HepG2 (cell line): Measurements from ENCODE around the gene TFAP2C. TPM values are rescaled to one million over a fixed set of nuclear protein-coding genes. Genes with fewer than 3 reads are reported as not detected.

Experiments
- ATAC-seq: fragments of 200-7000 bp; cut with Tn5 transposase; 3 replicates; pipeline ENCODE4 v1.9.1; 2020; ENCODE audit warnings: mild to moderate bottlenecking, moderate library complexity
- BruUV-seq: library from RNA; stranded (reverse); fragments of 400-500 nt; replicated peaks from 2 replicates; lab custom pipeline; 2021; lab: Mats Ljungman, UMichigan
- CTCF ChIA-PET: fragments of 300-600 bp; formaldehyde crosslinking; extraction: SDS; loops from one replicate; lab custom pipeline; 2021; ENCODE audit warnings: low total read pairs, inconsistent platforms, low intra/inter-chr PET ratio; lab: Yijun Ruan, JAX
- POLR2A ChIA-PET: fragments of 350-600 bp; sonication (Branson Sonifier 250); formaldehyde crosslinking; loops from one replicate; lab custom pipeline; 2020; ENCODE audit warnings: antibody characterized with exemption, inconsistent platforms; lab: Yijun Ruan, JAX
- DNase-seq: peaks from one replicate; pipeline ENCODE4 v3.0.0-alpha.2; 2015; ENCODE audit warnings: low spot score
- FAIRE-seq: peaks from 3 replicates; lab custom pipeline; 2011; peaks lifted over from hg19 to GRCh38; lab: Jason Lieb, UNC
- H2AFZ ChIP-seq: one replicate; pipeline ENCODE4 v1.6.1; 2011; ENCODE audit warnings: low read length, inconsistent platforms
- H3K27ac ChIP-seq: fragments of 300-600 bp; 3 replicates; pipeline ENCODE4 v1.8.0; 2011; ENCODE audit warnings: mixed run types, mild to moderate bottlenecking, mixed read lengths, low read length, inconsistent platforms; ENCODE audit not compliant: insufficient read depth; ENCODE audit errors: extremely low read length
- H3K27me3 ChIP-seq, 2 experiments: fragments of 200-600 bp in 1 of 2; 2 replicates in 1 of 2; 3 replicates in 1 of 2; pipeline versions ENCODE4 v1.6.0 to v1.8.0; 2011; ENCODE audit warnings: low read length in 2 of 2, mild to moderate bottlenecking in 2 of 2, moderate library complexity in 2 of 2, inconsistent platforms in 1 of 2; ENCODE audit not compliant: insufficient read depth in 2 of 2, control insufficient read depth in 1 of 2
- H3K36me3 ChIP-seq, 2 experiments: fragments of 200-600 bp in 1 of 2; replicated peaks in 1 of 2; 2 replicates in 1 of 2; 3 replicates in 1 of 2; pipeline versions ENCODE4 v1.5.1 to v1.8.0; 2011; ENCODE audit warnings: low read length in 2 of 2, inconsistent platforms in 1 of 2; ENCODE audit not compliant: insufficient read depth in 2 of 2, control insufficient read depth in 1 of 2
- H3K4me1 ChIP-seq: 2 replicates; pipeline ENCODE4 v1.5.1; 2012; ENCODE audit warnings: low read length, inconsistent platforms; ENCODE audit not compliant: insufficient read depth
- H3K4me2 ChIP-seq: 2 replicates; pipeline ENCODE4 v1.6.0; 2011; ENCODE audit warnings: low read depth, low read length, inconsistent platforms
- H3K4me3 ChIP-seq, 3 experiments: fragments of 200-600 bp in 1 of 3; sonication (generic), shearing (Covaris generic) in 1 of 3; replicated peaks in 1 of 3; 2 replicates each; pipeline ENCODE4 v1.5.1; 2011 to 2016; ENCODE audit warnings: low read length in 3 of 3, inconsistent platforms in 2 of 3, low read depth in 2 of 3, mild to moderate bottlenecking in 2 of 3, control low read depth in 1 of 3, mixed read lengths in 1 of 3; ENCODE audit not compliant: insufficient read depth in 1 of 3
- H3K79me2 ChIP-seq: one replicate; pipeline ENCODE4 v1.6.1; 2011; ENCODE audit warnings: low read length, inconsistent platforms; ENCODE audit not compliant: insufficient read depth
- H3K9ac ChIP-seq: 2 replicates; pipeline ENCODE4 v1.6.0; 2011; ENCODE audit warnings: mild to moderate bottlenecking, low read depth, low read length, inconsistent platforms; ENCODE audit not compliant: insufficient read depth
- H3K9me3 ChIP-seq: 2 replicates; pipeline ENCODE4 v1.5.1; 2012; ENCODE audit warnings: mild to moderate bottlenecking, low read length
- H4K20me1 ChIP-seq: 2 replicates; pipeline ENCODE4 v1.6.0; 2011; ENCODE audit warnings: inconsistent platforms, mild to moderate bottlenecking, low read length, moderate library complexity; ENCODE audit not compliant: insufficient read depth
- CCAR2 ChIP-seq: fragments of 200-400 bp; formaldehyde crosslinking; optimal IDR thresholded peaks from 2 replicates; pipeline ENCODE3; 2018; ENCODE audit warnings: low read depth, mild to moderate bottlenecking, low read length, moderate library complexity
- CREM ChIP-seq, 2 experiments: sonication (generic) in 1 of 2; formaldehyde crosslinking in 1 of 2; IDR thresholded peaks; 2 replicates each; pipeline versions ENCODE4 v1.4.0 to v1.6.1; 2016 to 2020; ENCODE audit warnings: antibody characterized with exemption in 1 of 2, mild to moderate bottlenecking in 1 of 2, missing genetic modification reagents in 1 of 2
- HOXA7 ChIP-seq: sonication (generic); formaldehyde crosslinking; IDR thresholded peaks from 2 replicates; pipeline ENCODE4 v1.8.1; 2022; ENCODE audit warnings: mild to moderate bottlenecking, missing genetic modification reagents, moderate library complexity
- ISX ChIP-seq: sonication (generic); formaldehyde crosslinking; conservative IDR thresholded peaks from 2 replicates; pipeline ENCODE4 v1.5.0; 2020; ENCODE audit warnings: missing genetic modification reagents
- NBN ChIP-seq: fragments of 450-650 bp; conservative IDR thresholded peaks from 2 replicates; pipeline ENCODE4 v1.6.1; 2017
- POLR2G ChIP-seq: fragments of 200-400 bp; formaldehyde crosslinking; IDR thresholded peaks from 2 replicates; pipeline ENCODE4 v1.6.1; 2018; ENCODE audit warnings: mild to moderate bottlenecking, low read depth, low read length, moderate library complexity
- RORA ChIP-seq: sonication (generic); formaldehyde crosslinking; IDR thresholded peaks from 2 replicates; pipeline ENCODE4 v1.5.0; 2020; ENCODE audit warnings: mild to moderate bottlenecking, missing genetic modification reagents, moderate library complexity
- U2AF1 ChIP-seq: fragments of 200-400 bp; formaldehyde crosslinking; optimal IDR thresholded peaks from 2 replicates; pipeline ENCODE3; 2017; ENCODE audit warnings: mild to moderate bottlenecking, low read depth, low read length
- ZBTB3 ChIP-seq: sonication (generic); formaldehyde crosslinking; IDR thresholded peaks from 2 replicates; pipeline ENCODE4 v1.4.0; 2020; ENCODE audit warnings: low read depth, mild to moderate bottlenecking, moderate library complexity, missing genetic modification reagents, borderline replicate concordance
- ZFYVE20 ChIP-seq: sonication (generic); formaldehyde crosslinking; IDR thresholded peaks from 2 replicates; pipeline ENCODE4 v1.8.0; 2023; ENCODE audit warnings: low read depth, mild to moderate bottlenecking, moderate library complexity, missing genetic modification reagents, borderline replicate concordance
- ZNF230 ChIP-seq: sonication (generic); formaldehyde crosslinking; IDR thresholded peaks from 2 replicates; pipeline ENCODE4 v1.4.0; 2020; ENCODE audit warnings: mild to moderate bottlenecking, missing genetic modification reagents
- ZNF34 ChIP-seq: sonication (generic); formaldehyde crosslinking; IDR thresholded peaks from 2 replicates; pipeline ENCODE4 v1.4.0; 2020; ENCODE audit warnings: mild to moderate bottlenecking, missing genetic modification reagents, borderline replicate concordance
- ZNF644 ChIP-seq: IDR thresholded peaks from 2 replicates; pipeline ENCODE4 v1.6.1; 2016; ENCODE audit warnings: low read depth
- WGBS: methylation state at CpG from one replicate; pipeline ENCODE4 v1.1.6; 2017; ENCODE audit warnings: low lambda C conversion rate; 5-methylcytosine and 5-hydroxymethylcytosine counted together
- in situ Hi-C: cut with HindIII; loops from 2 replicates; pipeline ENCODE4 v1.10.0; 2017; ENCODE audit warnings: low pct_unique_long_range_greater_than_20kb; ENCODE audit not compliant: extremely low pct_ligation_motif_present
- intact Hi-C: fragments of 100-400 bp; cut with micrococcal nuclease; formaldehyde crosslinking; loops from one replicate; pipeline ENCODE4 v1.10.0; 2022; ENCODE audit not compliant: unreplicated experiment
- polyA plus RNA-seq, 8 experiments: library from polyadenylated mRNA; depleted of rRNA in 3 of 8; stranded (reverse) in 7 of 8; unstranded in 1 of 8; fragments of >200 nt; fragmentation: Illumina TruSeq in 4 of 8; extraction: Trizol in 4 of 8; gene quantifications; 2 replicates each; pipeline versions ENCODE4 v1.2.1 to v1.2.3, GENCODE V29; 2011 to 2016; ENCODE audit warnings: low read depth in 4 of 8, missing spikeins in 1 of 8, mixed read lengths in 1 of 8; ENCODE audit not compliant: insufficient read depth in 1 of 8
- total RNA-seq, 5 experiments: library from RNA; depleted of rRNA; stranded (reverse); fragments of >200 nt; fragmentation: Illumina TruSeq; extraction: Trizol; gene quantifications; 2 replicates each; pipeline ENCODE4 v1.2.3, GENCODE V29; 2016; ENCODE audit warnings: low read depth in 1 of 5

The TFAP2C gene
- total and polyA plus RNA-seq, 2 of the 13 experiments (the other 11 are each of a cell fraction or from before 2014, with no cell fraction given) = not detected

GRCh38 chr20:56631990-56632327, 2.9 kb downstream of the TFAP2C start:
- no peak overlapping the region for H3K27ac ChIP-seq
- no TSS peak for BruUV-seq
- CTCF ChIA-PET = no interaction called here
- ATAC-seq (no peak), DNase-seq (no peak), FAIRE-seq (no peak)
- no peak overlapping the region for H3K4me2 ChIP-seq
- no peak overlapping the region for H3K9ac ChIP-seq
- no peaks in the 10 kb centered on the region for H3K9me3 ChIP-seq
- no peaks in the 10 kb centered on the region for H3K4me1 ChIP-seq
- H4K20me1 ChIP-seq = no peaks in the 10 kb centered on the region; the same call in 1 of the 2 replicates
- H3K79me2 ChIP-seq = no peaks in the 10 kb centered on the region
- no peak overlapping the region for H3K4me3 ChIP-seq
- WGBS = 10% methylated on average over 5 of the region's 5 CpGs
- no peaks in the 10 kb centered on the region for H3K36me3 ChIP-seq
- TF ChIP-seq ZFYVE20 (CRISPR knock-in tag) (no peak), ZNF230 (CRISPR knock-in tag) (no peak), ZBTB3 (CRISPR knock-in tag) (no peak), CREM (IDR thresholded peaks at IDR 0.05) (no peak), CREM (CRISPR knock-in tag; IDR thresholded peaks at IDR 0.05) (no peak), CCAR2 (no peak), POLR2G (no peak), ZNF644 (CRISPR knock-in tag) (no peak), ZNF34 (CRISPR knock-in tag) (no peak), HOXA7 (CRISPR knock-in tag) (no peak), RORA (no peak), ISX (CRISPR knock-in tag) (no peak), NBN (no peak), U2AF1 (no peak)
- intact Hi-C loops = no loop called here
- POLR2A ChIA-PET = no interaction called here
- no peak overlapping the region for H2AFZ ChIP-seq
- in situ Hi-C loops = no loop called here
- H3K27me3 ChIP-seq = peaks cover 12 to 94% of the 10 kb centered on the region in 2 experiments
